ENCODE results near the gene KIAA0930.

KIAA0930 gene

DNA sequence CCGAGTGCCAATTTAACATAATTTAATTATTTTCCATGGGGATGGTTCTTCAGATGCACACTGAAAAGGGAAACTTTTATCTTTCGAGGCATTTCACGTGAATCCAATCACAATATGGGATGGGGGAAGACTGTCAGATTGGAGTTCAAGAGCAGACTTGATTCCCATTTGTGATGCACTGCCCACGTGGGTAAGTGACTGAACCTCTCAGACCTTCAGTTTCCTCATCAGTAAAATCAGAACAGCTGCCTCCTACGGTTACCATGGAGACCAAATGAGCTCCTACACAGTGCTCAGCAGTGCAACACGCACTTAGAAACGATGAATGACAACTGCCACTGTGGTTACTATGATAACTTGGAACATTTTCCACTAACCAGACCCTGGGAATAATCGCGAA is 21.7 kb downstream of the KIAA0930 start:
- Histone ChIP-seq H3K23ac (ENCODE audit: low read length) (no peak overlapping the region), H2BK120ac (ENCODE audit: low read depth, low read length) (no peak overlapping the region), H3K4me1 (ENCODE audit: control insufficient read depth, low read depth, low read length) (peaks cover 1% of the 10 kb centered on the region), H3K4ac (ENCODE audit: low read depth, low read length) (no peak overlapping the region), H3K27me3 (ENCODE audit: insufficient read depth, low read length, poor library complexity) (no peaks in the 10 kb centered on the region), H3K9ac (ENCODE audit: low read length) (no peak overlapping the region), H3K4me3 (ENCODE audit: low read length) (no peak overlapping the region), H3K36me3 (ENCODE audit: control insufficient read depth, insufficient read depth, low read length) (no peaks in the 10 kb centered on the region), H4K8ac (ENCODE audit: low read depth, low read length) (no peak overlapping the region), H3K56ac (ENCODE audit: low read length) (no peak overlapping the region), H3K4me2 (ENCODE audit: low read length) (no peak overlapping the region), H2BK5ac (ENCODE audit: low read length) (no peak overlapping the region), H2BK15ac (replicated peaks; ENCODE audit: low read depth) (no peak overlapping the region), H2AK5ac (ENCODE audit: low read length) (no peak overlapping the region), H4K5ac (ENCODE audit: low read length) (no peak overlapping the region), H3K79me2 (ENCODE audit: control insufficient read depth, insufficient read depth, low read length) (no peaks in the 10 kb centered on the region), H3K18ac (ENCODE audit: low read length) (no peak overlapping the region), H3K79me1 (ENCODE audit: low read length) (peaks cover 8% of the 10 kb centered on the region), H3K27ac (ENCODE audit: low read depth, low read length) (no peak overlapping the region)
- DNase-seq: peak; percentile 34
- no CpG with 5 or more reads among the region's 9 CpGs for WGBS (ENCODE audit: extremely low coverage, insufficient coverage, low lambda C conversion rate)

DNA sequence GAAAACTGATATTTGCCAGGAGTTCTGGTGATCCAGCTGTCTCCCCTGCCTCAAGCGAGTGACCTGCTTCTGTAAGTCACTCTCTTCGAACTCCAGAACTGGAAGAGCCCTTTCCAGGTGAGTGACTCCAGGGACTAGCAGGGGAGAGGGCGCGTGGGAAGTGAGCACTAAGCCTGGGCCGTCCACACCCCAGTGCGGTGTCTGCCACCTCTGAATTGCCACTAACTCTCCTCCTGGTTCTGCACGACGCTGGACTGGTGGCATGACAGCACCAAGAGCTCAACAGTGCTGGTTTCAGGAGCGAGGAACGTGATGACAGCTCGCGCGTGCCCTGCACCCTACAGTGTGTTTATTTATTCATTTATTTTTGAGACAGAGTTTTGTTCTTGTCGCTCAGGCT is 22.9 kb downstream of the KIAA0930 start:
- Histone ChIP-seq H3K27ac (ENCODE audit: low read depth, low read length) (no peak overlapping the region), H3K4me2 (ENCODE audit: low read length) (no peak overlapping the region), H3K79me1 (ENCODE audit: low read length) (peaks cover 8% of the 10 kb centered on the region), H3K27me3 (ENCODE audit: insufficient read depth, low read length, poor library complexity) (no peaks in the 10 kb centered on the region), H2BK120ac (ENCODE audit: low read depth, low read length) (no peak overlapping the region), H3K36me3 (ENCODE audit: control insufficient read depth, insufficient read depth, low read length) (no peaks in the 10 kb centered on the region), H4K8ac (ENCODE audit: low read depth, low read length) (no peak overlapping the region), H3K4me1 (ENCODE audit: control insufficient read depth, low read depth, low read length) (peaks cover 3% of the 10 kb centered on the region), H3K23ac (ENCODE audit: low read length) (no peak overlapping the region), H2BK5ac (ENCODE audit: low read length) (no peak overlapping the region), H3K79me2 (ENCODE audit: control insufficient read depth, insufficient read depth, low read length) (no peaks in the 10 kb centered on the region), H3K18ac (ENCODE audit: low read length) (no peak overlapping the region), H2AK5ac (ENCODE audit: low read length) (no peak overlapping the region), H4K5ac (ENCODE audit: low read length) (no peak overlapping the region), H3K9ac (ENCODE audit: low read length) (no peak overlapping the region), H2BK15ac (replicated peaks; ENCODE audit: low read depth) (no peak overlapping the region), H3K4me3 (ENCODE audit: low read length) (no peak overlapping the region), H3K56ac (ENCODE audit: low read length) (no peak overlapping the region), H3K4ac (ENCODE audit: low read depth, low read length) (no peak overlapping the region)
- DNase-seq: no peak
- no CpG with 5 or more reads among the region's 14 CpGs for WGBS (ENCODE audit: extremely low coverage, insufficient coverage, low lambda C conversion rate)

DNA sequence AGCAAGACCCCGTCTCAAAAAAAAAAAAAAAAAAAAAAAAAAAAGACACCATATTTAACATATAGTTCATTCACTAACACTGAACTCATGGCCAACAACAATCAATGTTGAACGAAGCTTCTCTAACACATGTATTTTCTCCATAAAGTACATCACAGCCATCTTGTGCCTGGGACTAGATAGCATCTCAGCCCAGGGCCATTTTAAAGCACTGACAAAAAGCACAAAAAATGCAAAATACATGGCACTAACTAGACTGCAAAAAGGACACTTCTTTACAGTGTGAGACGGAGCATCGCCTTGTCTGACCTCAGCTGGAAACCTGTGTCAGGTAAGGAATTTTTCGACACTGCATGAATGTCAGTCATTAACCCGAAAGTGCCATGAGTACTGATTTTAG is 23.3 kb downstream of the KIAA0930 start:
- no peak overlapping the region for H3K4me3 ChIP-seq (ENCODE audit: low read length)
- H3K18ac ChIP-seq (ENCODE audit: low read length): no peak overlapping the region
- H3K36me3 ChIP-seq (ENCODE audit: control insufficient read depth, insufficient read depth, low read length): no peaks in the 10 kb centered on the region
- H3K4ac ChIP-seq (ENCODE audit: low read depth, low read length): no peak overlapping the region
- no peak overlapping the region for H2BK15ac ChIP-seq (replicated peaks; ENCODE audit: low read depth)
- no peak overlapping the region for H3K4me2 ChIP-seq (ENCODE audit: low read length)
- no peak for DNase-seq
- H3K79me2 ChIP-seq (ENCODE audit: control insufficient read depth, insufficient read depth, low read length): no peaks in the 10 kb centered on the region
- peaks cover 8% of the 10 kb centered on the region for H3K79me1 ChIP-seq (ENCODE audit: low read length)
- H4K5ac ChIP-seq (ENCODE audit: low read length): no peak overlapping the region
- no peak overlapping the region for H4K8ac ChIP-seq (ENCODE audit: low read depth, low read length)
- H2BK120ac ChIP-seq (ENCODE audit: low read depth, low read length): no peak overlapping the region
- no CpG with 5 or more reads among the region's 6 CpGs for WGBS (ENCODE audit: extremely low coverage, insufficient coverage, low lambda C conversion rate)
- no peak overlapping the region for H3K27ac ChIP-seq (ENCODE audit: low read depth, low read length)
- H3K27me3 ChIP-seq (ENCODE audit: insufficient read depth, low read length, poor library complexity): no peaks in the 10 kb centered on the region
- H3K56ac ChIP-seq (ENCODE audit: low read length): no peak overlapping the region
- no peak overlapping the region for H3K23ac ChIP-seq (ENCODE audit: low read length)
- no peak overlapping the region for H2BK5ac ChIP-seq (ENCODE audit: low read length)
- H3K9ac ChIP-seq (ENCODE audit: low read length): no peak overlapping the region
- peaks cover 3% of the 10 kb centered on the region for H3K4me1 ChIP-seq (ENCODE audit: control insufficient read depth, low read depth, low read length)
- H2AK5ac ChIP-seq (ENCODE audit: low read length): no peak overlapping the region

DNA sequence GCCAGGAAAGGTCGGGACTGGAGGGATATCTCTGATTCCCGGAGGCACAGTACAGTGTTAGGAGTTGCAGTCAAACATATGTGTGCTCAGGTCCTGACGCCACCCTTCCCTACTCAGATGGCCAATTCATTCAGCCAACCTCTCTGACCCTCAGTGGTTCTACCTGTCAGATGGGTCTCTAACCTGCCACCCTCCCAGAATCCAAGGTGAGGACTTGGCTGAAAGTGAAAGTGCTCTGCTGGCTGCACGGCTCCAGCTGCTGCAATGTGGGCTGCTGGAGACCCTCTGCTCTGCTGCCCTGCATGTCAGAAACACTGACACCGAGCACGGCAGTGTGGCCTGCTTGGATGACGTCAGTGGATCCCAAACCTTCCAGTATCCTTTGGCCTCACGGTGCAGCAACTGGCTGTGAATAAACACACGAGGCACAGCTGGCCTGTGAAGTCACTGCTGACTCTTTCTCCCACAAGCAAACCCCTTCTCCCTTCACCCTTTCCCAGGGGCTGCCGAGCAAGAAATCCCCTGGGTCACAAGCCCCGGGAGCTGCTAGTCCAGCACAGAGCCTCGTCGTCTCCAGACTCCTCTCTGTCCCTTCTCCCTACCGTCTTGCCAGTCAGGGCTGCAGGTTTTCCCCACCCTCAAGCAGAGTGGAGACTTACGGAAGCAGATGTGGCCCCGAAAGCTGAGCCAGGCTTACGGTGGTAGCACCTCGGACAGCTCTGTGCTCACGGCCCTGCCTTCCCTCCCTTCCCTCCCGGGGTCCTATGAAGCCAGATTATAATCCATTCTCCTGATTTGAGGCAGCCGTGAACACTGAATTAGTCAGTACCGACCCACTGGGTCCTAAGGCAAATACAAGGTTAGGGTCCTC is 24.3 kb downstream of the KIAA0930 start:
- Histone ChIP-seq H3K18ac (ENCODE audit: low read length) (no peak overlapping the region), H2AK5ac (ENCODE audit: low read length) (no peak overlapping the region), H3K79me1 (ENCODE audit: low read length) (peaks cover 8% of the 10 kb centered on the region), H3K4me3 (ENCODE audit: low read length) (no peak overlapping the region), H2BK120ac (ENCODE audit: low read depth, low read length) (no peak overlapping the region), H4K8ac (ENCODE audit: low read depth, low read length) (no peak overlapping the region), H3K79me2 (ENCODE audit: control insufficient read depth, insufficient read depth, low read length) (no peaks in the 10 kb centered on the region), H3K36me3 (ENCODE audit: control insufficient read depth, insufficient read depth, low read length) (no peaks in the 10 kb centered on the region), H3K27ac (ENCODE audit: low read depth, low read length) (no peak overlapping the region), H3K4me1 (ENCODE audit: control insufficient read depth, low read depth, low read length) (peaks cover 3% of the 10 kb centered on the region), H4K5ac (ENCODE audit: low read length) (no peak overlapping the region), H3K27me3 (ENCODE audit: insufficient read depth, low read length, poor library complexity) (no peaks in the 10 kb centered on the region), H3K4ac (ENCODE audit: low read depth, low read length) (no peak overlapping the region), H3K9ac (ENCODE audit: low read length) (no peak overlapping the region), H3K4me2 (ENCODE audit: low read length) (no peak overlapping the region), H3K56ac (ENCODE audit: low read length) (no peak overlapping the region), H2BK5ac (ENCODE audit: low read length) (no peak overlapping the region), H3K23ac (ENCODE audit: low read length) (peak overlapping the region; percentile 36), H2BK15ac (replicated peaks; ENCODE audit: low read depth) (no peak overlapping the region)
- peak; percentile 75 for DNase-seq
- no CpG with 5 or more reads among the region's 22 CpGs for WGBS (ENCODE audit: extremely low coverage, insufficient coverage, low lambda C conversion rate)

DNA sequence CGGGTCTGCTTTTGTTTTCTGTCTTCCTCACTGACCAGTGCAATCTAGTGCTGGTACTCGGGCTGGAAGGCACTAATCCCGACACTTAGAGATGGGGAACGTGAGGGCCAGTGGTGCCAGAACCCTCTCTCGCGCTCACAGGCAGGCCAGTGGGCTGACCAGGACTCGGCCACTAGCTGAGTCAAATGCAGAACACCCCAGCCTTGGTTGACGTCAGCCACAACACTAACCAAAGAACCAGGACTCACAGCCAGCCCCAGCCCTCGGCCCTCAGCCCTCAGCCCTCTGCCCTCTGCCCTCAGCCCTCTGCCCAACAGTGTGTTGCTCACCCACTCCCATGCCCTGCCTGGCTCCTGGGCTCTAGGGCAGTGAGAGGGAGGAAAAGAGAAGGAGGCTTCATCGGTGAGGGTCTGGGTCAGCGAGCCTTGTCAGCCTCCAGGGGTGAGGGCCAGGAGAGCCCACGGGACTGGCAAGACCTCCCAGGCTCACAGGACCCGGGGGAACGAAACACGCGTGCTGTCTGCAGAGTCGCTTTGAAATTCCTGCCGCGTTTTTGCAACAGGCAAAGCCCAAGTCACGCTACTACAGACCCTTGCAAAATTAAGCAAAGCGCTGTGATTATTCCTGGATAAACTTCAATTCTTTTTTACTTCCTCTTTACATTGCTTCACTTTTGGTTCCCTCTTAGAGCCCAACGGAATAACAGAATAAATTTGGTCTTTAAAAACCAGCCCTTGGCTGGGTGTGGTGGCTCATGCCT is 27.5 kb downstream of the KIAA0930 start:
- Histone ChIP-seq H3K27me3 (ENCODE audit: insufficient read depth, low read length, poor library complexity) (no peaks in the 10 kb centered on the region), H3K36me3 (ENCODE audit: control insufficient read depth, insufficient read depth, low read length) (no peaks in the 10 kb centered on the region), H3K9ac (ENCODE audit: low read length) (peak overlapping the region; percentile 34), H3K4me2 (ENCODE audit: low read length) (no peak overlapping the region), H2AK5ac (ENCODE audit: low read length) (no peak overlapping the region), H3K4me1 (ENCODE audit: control insufficient read depth, low read depth, low read length) (peaks cover 2% of the 10 kb centered on the region), H3K4ac (ENCODE audit: low read depth, low read length) (no peak overlapping the region), H2BK120ac (ENCODE audit: low read depth, low read length) (no peak overlapping the region), H3K27ac (ENCODE audit: low read depth, low read length) (no peak overlapping the region), H3K79me2 (ENCODE audit: control insufficient read depth, insufficient read depth, low read length) (no peaks in the 10 kb centered on the region), H3K79me1 (ENCODE audit: low read length) (peaks cover 6% of the 10 kb centered on the region), H3K4me3 (ENCODE audit: low read length) (no peak overlapping the region), H3K23ac (ENCODE audit: low read length) (no peak overlapping the region), H3K56ac (ENCODE audit: low read length) (peak overlapping the region; percentile 51), H3K18ac (ENCODE audit: low read length) (no peak overlapping the region), H2BK15ac (replicated peaks; ENCODE audit: low read depth) (no peak overlapping the region), H4K8ac (ENCODE audit: low read depth, low read length) (no peak overlapping the region), H4K5ac (ENCODE audit: low read length) (no peak overlapping the region), H2BK5ac (ENCODE audit: low read length) (peak overlapping the region; percentile 14)
- DNase-seq: no peak
- whole genome bisulfite sequencing (ENCODE audit: extremely low coverage, insufficient coverage, low lambda C conversion rate): no CpG with 5 or more reads among the region's 22 CpGs

All from mesendoderm (in vitro differentiated cells).